GM18505 (cell line): ENCODE data around the gene RNF183.
"Not testable (repeated sequence)": the region's sequence is repeated elsewhere in the genome, so short reads cannot be mapped to it uniquely, and the experiment has no call there.

ENCODE experiments used
- ATAC-seq: cut with Tn5 transposase; IDR thresholded peaks from one replicate; pipeline ENCODE4 v1.9.1; 2021; ENCODE audit not compliant: unreplicated experiment
- POLR2A ChIP-seq: IDR thresholded peaks from 4 replicates; pipeline ENCODE4 v1.6.1; 2011; ENCODE audit warnings: borderline replicate concordance; ENCODE audit not compliant: insufficient read depth, insufficient read length; ENCODE audit errors: extremely low read depth

Gene RNF183

GRCh38 chr9:113250807-113251206 lies 52.4 kb downstream of the RNF183 start:
- no peak for TF ChIP-seq POLR2A
- ATAC-seq, result no peak

DNA sequence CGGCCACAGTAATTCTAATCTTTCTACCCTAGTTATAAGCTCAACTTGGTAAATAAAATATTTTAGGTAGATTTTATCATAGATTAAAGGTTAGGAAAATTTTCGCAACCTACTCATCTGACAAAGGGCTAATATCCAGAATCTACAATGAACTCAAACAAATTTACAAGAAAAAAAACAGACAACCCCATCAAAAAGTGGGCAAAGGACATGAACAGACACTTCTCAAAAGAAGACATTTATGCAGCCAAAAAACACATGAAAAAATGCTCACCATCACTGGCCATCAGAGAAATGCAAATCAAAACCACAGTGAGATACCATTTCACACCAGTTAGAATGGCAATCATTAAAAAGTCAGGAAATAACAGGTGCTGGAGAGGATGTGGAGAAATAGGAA lies 53.5 kb downstream of the RNF183 start:
- ATAC-seq, result not testable (repeated sequence)

GRCh38 chr9:113247640-113248039 lies 55.5 kb downstream of the RNF183 start:
- TF ChIP-seq POLR2A, result no peak
- no peak for ATAC-seq
